GM10266 (cell line): ENCODE data around the gene ACOX1.

Experiments
- DNase-seq: peaks from one replicate; pipeline ENCODE4 v3.0.0; 2012; ENCODE audit errors: extremely low spot score
- TF ChIP-seq, protein P1 (sequence below): IDR thresholded peaks from 2 replicates; pipeline ENCODE4 v1.5.1; 2012; ENCODE audit warnings: mild to moderate bottlenecking, low read depth; ENCODE audit not compliant: control insufficient read depth, insufficient read depth; ENCODE audit errors: missing control alignments

The ACOX1 gene

DNA sequence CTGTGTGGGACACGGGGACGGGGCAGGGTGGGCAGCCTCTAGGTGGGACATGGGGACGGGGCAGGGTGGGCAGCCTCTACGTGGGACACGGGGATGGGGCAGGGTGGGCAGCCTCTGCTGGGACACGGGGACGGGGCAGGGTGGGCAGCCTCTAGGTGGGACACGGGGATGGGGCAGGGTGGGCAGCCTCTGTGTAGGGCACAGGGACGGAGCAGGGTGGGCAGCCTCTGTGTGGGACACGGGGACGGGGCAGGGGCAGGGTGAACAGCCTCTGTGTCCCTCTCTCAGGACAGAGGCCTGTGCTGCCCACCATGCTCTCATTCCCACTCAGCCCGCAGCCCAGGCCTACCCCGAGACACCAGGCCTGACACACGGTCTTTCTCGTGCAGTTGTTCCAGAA lies 57.4 kb downstream of the ACOX1 start:
- TF ChIP-seq, protein P1, sequence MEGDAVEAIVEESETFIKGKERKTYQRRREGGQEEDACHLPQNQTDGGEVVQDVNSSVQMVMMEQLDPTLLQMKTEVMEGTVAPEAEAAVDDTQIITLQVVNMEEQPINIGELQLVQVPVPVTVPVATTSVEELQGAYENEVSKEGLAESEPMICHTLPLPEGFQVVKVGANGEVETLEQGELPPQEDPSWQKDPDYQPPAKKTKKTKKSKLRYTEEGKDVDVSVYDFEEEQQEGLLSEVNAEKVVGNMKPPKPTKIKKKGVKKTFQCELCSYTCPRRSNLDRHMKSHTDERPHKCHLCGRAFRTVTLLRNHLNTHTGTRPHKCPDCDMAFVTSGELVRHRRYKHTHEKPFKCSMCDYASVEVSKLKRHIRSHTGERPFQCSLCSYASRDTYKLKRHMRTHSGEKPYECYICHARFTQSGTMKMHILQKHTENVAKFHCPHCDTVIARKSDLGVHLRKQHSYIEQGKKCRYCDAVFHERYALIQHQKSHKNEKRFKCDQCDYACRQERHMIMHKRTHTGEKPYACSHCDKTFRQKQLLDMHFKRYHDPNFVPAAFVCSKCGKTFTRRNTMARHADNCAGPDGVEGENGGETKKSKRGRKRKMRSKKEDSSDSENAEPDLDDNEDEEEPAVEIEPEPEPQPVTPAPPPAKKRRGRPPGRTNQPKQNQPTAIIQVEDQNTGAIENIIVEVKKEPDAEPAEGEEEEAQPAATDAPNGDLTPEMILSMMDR = no peak
- no peak for DNase-seq

DNA sequence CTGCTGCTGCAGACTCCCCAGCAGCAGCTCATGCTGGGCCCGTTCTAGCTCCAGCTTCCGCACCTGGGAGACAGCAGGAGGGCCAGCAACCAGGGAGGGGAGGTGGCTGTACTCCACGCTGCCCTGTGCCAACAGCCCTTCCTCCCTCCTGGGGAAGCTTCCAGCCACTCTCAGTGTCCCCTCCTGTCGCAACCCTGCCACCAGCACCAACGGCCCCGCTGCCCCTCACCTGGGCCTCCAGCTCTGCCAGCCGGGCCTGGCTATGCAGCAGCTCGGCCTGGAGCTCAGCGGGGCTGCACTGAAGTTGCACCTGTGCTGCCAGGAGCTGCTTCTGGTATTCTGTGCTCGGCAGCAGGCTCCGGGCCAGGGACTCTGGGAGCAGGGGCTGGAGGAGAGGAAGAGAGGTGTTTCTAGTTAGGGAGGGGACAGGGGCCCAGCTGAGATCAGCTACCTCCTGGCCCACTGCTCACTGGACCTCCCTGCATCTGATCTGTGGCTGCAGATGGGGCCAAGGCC lies 58.9 kb downstream of the ACOX1 start:
- TF ChIP-seq, protein P1 = no peak
- DNase-seq = no peak

DNA sequence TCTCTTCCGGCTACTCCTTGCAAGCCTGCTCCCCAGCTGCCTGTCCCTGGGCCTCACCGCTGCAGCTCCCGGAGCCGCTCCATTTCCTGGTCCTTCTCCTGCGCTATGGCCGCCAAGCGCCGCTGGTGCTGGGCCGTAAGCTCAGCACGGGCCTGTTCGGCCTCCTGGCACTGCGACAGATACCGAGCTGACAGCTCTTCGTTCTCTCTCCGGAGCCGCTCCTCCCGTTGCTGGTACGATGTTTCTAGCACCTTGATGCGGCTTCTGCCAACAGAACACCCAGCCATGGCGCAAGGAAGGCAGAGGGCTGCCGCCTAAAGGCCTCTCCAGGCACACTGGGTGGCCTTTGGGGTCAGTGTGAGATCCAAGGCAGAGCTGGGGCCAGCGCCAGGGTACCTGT lies 59.4 kb downstream of the ACOX1 start:
- TF ChIP-seq, protein P1 = no peak
- no peak for DNase-seq

DNA sequence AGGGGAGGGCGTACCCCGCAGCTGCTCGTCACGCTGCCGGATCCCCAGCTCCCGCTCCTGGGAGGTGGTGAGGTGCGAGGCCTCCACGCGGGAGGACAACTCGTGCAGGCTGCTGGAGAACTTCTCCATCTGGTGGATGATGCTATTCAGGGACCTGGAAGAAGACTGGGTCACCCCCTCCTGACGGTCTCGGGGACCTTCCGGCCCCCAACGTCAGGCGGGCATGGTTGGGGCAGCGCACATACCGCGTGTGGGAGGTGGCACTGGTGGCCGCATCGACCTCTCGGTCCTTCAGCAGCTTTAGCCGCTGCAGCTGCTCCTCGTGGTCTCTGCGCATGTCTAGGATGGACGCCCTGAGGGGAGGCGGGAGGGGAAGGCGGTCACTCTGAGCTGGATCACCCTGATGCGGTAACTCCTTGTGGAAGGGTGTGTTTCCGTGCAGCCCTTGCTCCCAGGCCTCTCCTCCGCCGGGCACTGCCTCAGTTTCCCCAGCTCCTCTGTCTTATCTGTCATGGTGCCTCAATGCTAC lies 61.0 kb downstream of the ACOX1 start:
- TF ChIP-seq, protein P1 = no peak
- DNase-seq = no peak

DNA sequence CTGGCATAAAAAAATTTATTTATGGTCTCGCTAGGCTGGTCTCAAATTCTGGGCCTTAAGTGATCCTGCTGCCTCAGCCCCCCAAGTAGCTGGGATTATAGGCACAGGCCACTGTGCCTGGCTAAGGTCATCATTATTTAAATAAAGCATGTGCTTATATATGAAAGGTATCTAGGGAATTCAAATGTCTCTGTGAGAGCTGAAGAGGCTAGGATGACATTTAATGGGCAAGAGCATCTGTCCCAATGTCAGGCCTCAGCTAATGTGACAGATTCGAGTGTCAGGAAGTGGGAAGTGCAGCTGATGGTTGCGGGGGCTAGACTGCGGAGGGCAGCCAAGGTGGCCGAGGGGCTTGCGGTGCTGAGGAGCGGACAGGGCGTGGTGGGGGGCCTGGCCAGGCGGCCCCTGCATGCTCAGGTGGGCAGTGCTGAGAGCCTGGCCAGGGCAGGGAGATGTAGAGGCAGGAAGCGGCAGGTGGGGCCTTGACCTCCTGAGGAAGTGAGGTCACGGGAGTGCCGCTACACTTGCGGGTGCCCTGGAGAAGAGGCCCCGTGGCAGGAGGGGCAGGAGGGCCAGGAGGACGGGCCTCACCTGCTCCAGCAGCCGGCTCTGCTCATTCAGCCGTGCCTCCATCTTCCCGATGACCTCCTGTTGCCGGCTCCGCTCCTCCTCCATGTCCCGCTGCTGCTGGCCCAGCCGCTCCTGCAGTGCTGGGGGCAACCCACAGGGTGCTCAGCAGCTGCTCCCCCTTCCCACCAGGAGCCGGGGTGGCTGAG lies 61.6 kb downstream of the ACOX1 start:
- TF ChIP-seq, protein P1 = no peak
- DNase-seq = no peak

DNA sequence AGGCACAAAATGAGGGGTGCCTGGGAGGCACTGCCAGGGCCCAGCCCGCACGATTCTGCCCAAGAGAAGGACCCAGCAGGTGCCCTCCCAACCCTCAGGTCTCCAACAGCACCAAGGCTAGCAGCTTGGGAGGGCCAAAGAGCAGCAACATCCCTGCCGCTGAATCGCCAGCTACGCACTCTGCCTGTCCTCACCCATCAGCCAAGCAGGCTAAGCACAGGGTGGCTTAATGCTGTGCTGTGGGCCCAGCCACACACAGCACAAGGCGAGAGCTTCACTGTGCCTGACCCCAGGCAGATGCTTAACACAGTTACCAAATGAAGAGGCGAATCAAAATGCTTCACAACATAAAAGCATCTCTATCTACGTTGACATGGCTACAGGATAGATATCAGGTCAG lies 63.7 kb downstream of the ACOX1 start:
- TF ChIP-seq, protein P1 = no peak
- no peak for DNase-seq

DNA sequence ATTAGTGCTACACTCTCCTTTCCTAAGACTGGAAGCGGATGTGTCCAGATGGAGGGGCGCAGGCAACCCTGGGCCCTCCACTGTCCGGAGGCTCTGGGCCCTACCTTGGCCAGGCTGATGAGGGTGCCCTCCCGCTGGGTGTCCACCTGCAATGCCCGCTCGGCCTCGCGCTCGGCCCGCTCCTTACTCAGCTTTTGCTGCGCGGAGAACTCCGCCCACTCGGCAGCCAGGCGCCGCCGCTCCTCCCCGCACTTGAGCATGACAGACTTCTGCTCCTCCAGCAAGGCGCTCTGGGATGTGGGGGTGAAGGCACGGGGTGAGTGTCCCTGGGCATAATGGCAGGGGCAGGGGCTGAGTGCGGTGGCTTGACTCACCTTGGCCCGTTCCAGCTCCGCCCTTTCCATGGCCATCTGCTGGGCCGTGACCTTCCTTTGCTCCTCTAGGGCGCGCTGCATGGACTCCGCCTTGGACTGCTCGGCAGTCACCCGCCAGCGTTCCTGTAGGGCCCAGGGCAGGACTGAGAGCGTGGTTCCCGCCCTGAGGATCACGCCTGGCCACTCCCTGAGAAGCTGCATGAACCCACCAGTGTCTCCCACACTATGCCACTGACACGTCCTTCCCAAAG lies 64.2 kb downstream of the ACOX1 start:
- DNase-seq = no peak
- TF ChIP-seq, protein P1 = no peak
